Vagina (tissue), 2 donors: ENCODE data around the gene RAB28. TPM values are rescaled to one million over a fixed set of nuclear protein-coding genes. Genes with fewer than 3 reads are reported as not detected.

Experiments used
- DNase-seq, 2 donors: peaks; one replicate each; pipeline ENCODE4 v3.0.0-alpha.2; 2017; ENCODE audit errors: extremely low spot score in 2 of 2
- H3K27ac ChIP-seq: fragments of 200-600 bp; sonication (generic); one replicate; pipeline ENCODE4 v1.5.1; 2019
- H3K27me3 ChIP-seq: fragments of 200-600 bp; sonication (generic); one replicate; pipeline ENCODE4 v1.5.1; 2019
- H3K36me3 ChIP-seq, 2 donors: fragments of 200-600 bp; sonication (generic); one replicate each; pipeline ENCODE4 v1.5.1; 2017 to 2019
- H3K4me1 ChIP-seq: fragments of 200-600 bp; sonication (generic); one replicate; pipeline ENCODE4 v1.5.1; 2019
- H3K4me3 ChIP-seq, 2 donors: fragments of 200-600 bp; sonication (generic); 1 replicate in 1 of 2; 2 replicates in 1 of 2; pipeline ENCODE4 v1.5.1; 2016 to 2019
- H3K9me3 ChIP-seq: fragments of 200-600 bp; sonication (generic); one replicate; pipeline ENCODE4 v1.5.1; 2019
- POLR2A ChIP-seq, 2 donors: fragments of 450-650 bp; IDR thresholded peaks; one replicate each; pipeline ENCODE4 v1.6.1; 2017; ENCODE audit warnings: antibody characterized with exemption in 2 of 2, mild to moderate bottlenecking in 2 of 2, moderate library complexity in 2 of 2
- POLR2AphosphoS5 ChIP-seq, 2 donors: sonication (generic); formaldehyde crosslinking; IDR thresholded peaks; one replicate each; pipeline ENCODE4 v1.9.0; 2017; ENCODE audit warnings: antibody characterized with exemption in 2 of 2, mild to moderate bottlenecking in 2 of 2, low read depth in 1 of 2; ENCODE audit not compliant: insufficient read depth in 1 of 2
- intact Hi-C: fragments of 100-400 bp; cut with DNase I; formaldehyde crosslinking; loops from one replicate; pipeline ENCODE4 v1.15.1; 2023
- total RNA-seq: library from RNA; depleted of rRNA; stranded (reverse); fragments of >200 nt; gene quantifications from one replicate; pipeline ENCODE4 v1.2.3, GENCODE V29; 2016
- TF ChIP-seq, protein P1 (sequence below), 3 experiments: fragments of 450-650 bp in 2 of 3; fragments of 200-600 bp in 1 of 3; sonication (generic) in 1 of 3; IDR thresholded peaks; one replicate each; pipeline ENCODE4 v1.5.1; 2017 to 2019; ENCODE audit warnings: antibody characterized with exemption in 3 of 3, mild to moderate bottlenecking in 2 of 3, moderate library complexity in 2 of 3

Gene RAB28
- total RNA-seq, 1 donor from 2014 or later = 182 TPM

GRCh38 chr4:13364653-13365052 lies 119.5 kb downstream of the RAB28 start:
- DNase-seq = no peak
- no peaks in the 10 kb centered on the region for H3K27me3 ChIP-seq
- H3K27ac ChIP-seq = no peak overlapping the region
- no peak overlapping the region for H3K4me3 ChIP-seq
- TF ChIP-seq POLR2AphosphoS5 (IDR thresholded peaks at IDR 0.05; ENCODE audit: insufficient read depth in 1 of 2, low read depth in 1 of 2) (no peak), POLR2A (IDR thresholded peaks at IDR 0.05) (no peak)
- TF ChIP-seq, protein P1, sequence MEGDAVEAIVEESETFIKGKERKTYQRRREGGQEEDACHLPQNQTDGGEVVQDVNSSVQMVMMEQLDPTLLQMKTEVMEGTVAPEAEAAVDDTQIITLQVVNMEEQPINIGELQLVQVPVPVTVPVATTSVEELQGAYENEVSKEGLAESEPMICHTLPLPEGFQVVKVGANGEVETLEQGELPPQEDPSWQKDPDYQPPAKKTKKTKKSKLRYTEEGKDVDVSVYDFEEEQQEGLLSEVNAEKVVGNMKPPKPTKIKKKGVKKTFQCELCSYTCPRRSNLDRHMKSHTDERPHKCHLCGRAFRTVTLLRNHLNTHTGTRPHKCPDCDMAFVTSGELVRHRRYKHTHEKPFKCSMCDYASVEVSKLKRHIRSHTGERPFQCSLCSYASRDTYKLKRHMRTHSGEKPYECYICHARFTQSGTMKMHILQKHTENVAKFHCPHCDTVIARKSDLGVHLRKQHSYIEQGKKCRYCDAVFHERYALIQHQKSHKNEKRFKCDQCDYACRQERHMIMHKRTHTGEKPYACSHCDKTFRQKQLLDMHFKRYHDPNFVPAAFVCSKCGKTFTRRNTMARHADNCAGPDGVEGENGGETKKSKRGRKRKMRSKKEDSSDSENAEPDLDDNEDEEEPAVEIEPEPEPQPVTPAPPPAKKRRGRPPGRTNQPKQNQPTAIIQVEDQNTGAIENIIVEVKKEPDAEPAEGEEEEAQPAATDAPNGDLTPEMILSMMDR (IDR thresholded peaks at IDR 0.05) = no peak
- no peaks in the 10 kb centered on the region for H3K4me1 ChIP-seq
- H3K9me3 ChIP-seq = no peaks in the 10 kb centered on the region
- intact Hi-C loops = no loop called here
- H3K36me3 ChIP-seq = no peaks in the 10 kb centered on the region

DNA sequence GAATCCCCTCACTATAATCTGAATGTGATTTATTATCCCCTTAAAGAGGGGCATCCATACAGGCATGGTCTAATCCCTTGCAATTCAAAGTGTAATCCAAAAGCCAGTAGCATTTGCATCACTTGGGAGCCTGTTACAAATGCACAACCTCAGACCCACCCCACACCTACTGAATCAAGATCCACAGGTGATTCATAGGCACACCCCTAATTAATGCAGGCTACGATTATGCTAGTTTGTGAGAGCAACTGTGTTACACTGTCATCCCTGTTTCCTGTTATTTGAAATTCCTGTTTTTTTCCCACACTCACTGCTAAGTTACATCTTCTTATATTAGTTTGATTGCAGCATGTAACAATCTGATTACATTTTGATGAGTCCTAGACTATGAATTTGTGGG lies 120.0 kb downstream of the RAB28 start:
- no peak overlapping the region for H3K4me3 ChIP-seq
- DNase-seq = no peak
- no peak overlapping the region for H3K27ac ChIP-seq
- H3K27me3 ChIP-seq = no peaks in the 10 kb centered on the region
- no peaks in the 10 kb centered on the region for H3K4me1 ChIP-seq
- no peaks in the 10 kb centered on the region for H3K36me3 ChIP-seq
- TF ChIP-seq, protein P1 (IDR thresholded peaks at IDR 0.05) = no peak
- TF ChIP-seq POLR2A (IDR thresholded peaks at IDR 0.05) (no peak), POLR2AphosphoS5 (IDR thresholded peaks at IDR 0.05; ENCODE audit: insufficient read depth in 1 of 2, low read depth in 1 of 2) (no peak)
- no peaks in the 10 kb centered on the region for H3K9me3 ChIP-seq
- intact Hi-C loops = no loop called here

GRCh38 chr4:13359809-13360208 lies 124.3 kb downstream of the RAB28 start:
- Histone ChIP-seq H3K4me3 (no peak overlapping the region), H3K36me3 (no peaks in the 10 kb centered on the region), H3K4me1 (no peaks in the 10 kb centered on the region), H3K27me3 (no peaks in the 10 kb centered on the region), H3K9me3 (no peaks in the 10 kb centered on the region), H3K27ac (no peak overlapping the region)
- intact Hi-C loops = no loop called here
- no peak for DNase-seq
- TF ChIP-seq, protein P1 (IDR thresholded peaks at IDR 0.05) = no peak
- TF ChIP-seq POLR2A (IDR thresholded peaks at IDR 0.05) = no peak
- TF ChIP-seq POLR2AphosphoS5 (IDR thresholded peaks at IDR 0.05; ENCODE audit: insufficient read depth in 1 of 2, low read depth in 1 of 2) = no peak

DNA sequence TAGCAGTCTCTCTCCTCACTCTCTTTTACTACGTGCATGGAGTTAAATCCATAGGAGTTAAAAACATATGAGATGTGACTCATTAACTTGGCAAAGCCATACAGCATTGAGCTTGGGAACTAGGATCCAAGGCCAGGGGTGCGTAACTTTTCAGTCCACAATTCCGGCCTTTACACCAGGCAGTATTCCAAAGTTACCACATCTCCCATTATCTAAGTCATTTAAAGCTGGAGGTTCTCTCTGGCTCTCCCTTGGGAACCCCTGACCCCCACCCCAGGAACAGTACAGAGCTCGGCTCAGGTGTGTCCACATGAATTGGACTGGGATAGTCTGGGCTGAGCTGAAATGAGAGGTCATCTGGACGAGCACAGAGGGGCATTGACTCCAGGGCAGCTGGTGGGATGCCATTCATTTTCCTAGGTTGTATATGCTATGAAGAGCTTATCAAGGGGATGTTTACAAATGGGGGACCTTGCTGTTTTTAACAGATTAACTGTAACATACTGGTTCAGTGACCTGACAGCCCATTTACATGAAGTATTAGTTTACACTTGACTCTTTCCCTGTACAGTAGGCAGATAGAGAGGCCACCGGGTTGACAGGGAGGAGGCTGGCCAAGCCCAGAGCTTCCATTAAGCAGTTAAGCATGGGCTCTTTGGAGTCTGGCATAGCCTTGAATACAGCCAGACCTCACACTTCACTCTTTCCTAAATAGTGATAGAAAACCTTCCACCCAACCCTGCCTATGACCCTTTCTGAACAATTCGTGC lies 128.8 kb downstream of the RAB28 start:
- no peaks in the 10 kb centered on the region for H3K36me3 ChIP-seq
- intact Hi-C loops = no loop called here
- H3K4me3 ChIP-seq = no peak overlapping the region
- H3K9me3 ChIP-seq = no peaks in the 10 kb centered on the region
- no peak overlapping the region for H3K27ac ChIP-seq
- H3K27me3 ChIP-seq = no peaks in the 10 kb centered on the region
- no peak for TF ChIP-seq POLR2AphosphoS5 (IDR thresholded peaks at IDR 0.05; ENCODE audit: insufficient read depth in 1 of 2, low read depth in 1 of 2)
- no peak for TF ChIP-seq POLR2A (IDR thresholded peaks at IDR 0.05)
- TF ChIP-seq, protein P1 (IDR thresholded peaks at IDR 0.05) = no peak
- DNase-seq = no peak
- no peaks in the 10 kb centered on the region for H3K4me1 ChIP-seq

DNA sequence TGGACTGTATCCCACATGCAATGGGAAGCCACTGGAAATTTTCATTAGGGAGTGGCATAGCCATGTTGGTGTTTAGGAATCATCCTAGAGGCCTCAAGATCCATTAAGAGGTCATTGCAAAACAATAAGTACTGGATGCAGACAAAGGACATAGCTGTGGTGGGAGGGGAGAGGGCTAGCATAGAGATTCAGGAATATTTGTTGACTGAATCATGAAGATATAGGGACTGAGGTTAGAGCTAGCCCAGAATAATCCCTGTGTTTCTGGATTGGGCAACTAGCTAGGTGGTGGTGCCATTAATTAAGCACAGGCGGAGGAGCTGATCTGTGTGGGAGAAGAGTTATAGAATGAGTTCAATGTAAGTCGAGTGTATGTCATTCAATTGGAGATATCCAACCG lies 135.0 kb downstream of the RAB28 start:
- no peak overlapping the region for H3K4me3 ChIP-seq
- no peak for TF ChIP-seq POLR2AphosphoS5 (IDR thresholded peaks at IDR 0.05; ENCODE audit: insufficient read depth in 1 of 2, low read depth in 1 of 2)
- TF ChIP-seq POLR2A (IDR thresholded peaks at IDR 0.05) = no peak
- TF ChIP-seq, protein P1 (IDR thresholded peaks at IDR 0.05) = no peak
- no peaks in the 10 kb centered on the region for H3K4me1 ChIP-seq
- H3K9me3 ChIP-seq = no peaks in the 10 kb centered on the region
- H3K27me3 ChIP-seq = no peaks in the 10 kb centered on the region
- no peaks in the 10 kb centered on the region for H3K36me3 ChIP-seq
- H3K27ac ChIP-seq = no peak overlapping the region
- no peak for DNase-seq
- intact Hi-C loops = no loop called here
